ENCODE results near the gene POLR3A.

The POLR3A gene

GRCh38 chr10:78045856-78046255 lies 16.5 kb upstream of the POLR3A start:
- Histone ChIP-seq H3K27ac (ENCODE audit: low read depth, low read length) (no peak overlapping the region), H3K9me3 (ENCODE audit: insufficient read depth, low read depth, low read length) (no peaks in the 10 kb centered on the region)
- WGBS: 91% methylated on average over 8 of the region's 8 CpGs

GRCh38 chr10:78045237-78045636 lies 15.9 kb upstream of the POLR3A start:
- WGBS: 76% methylated on average over 10 of the region's 10 CpGs
- Histone ChIP-seq H3K27me3 (ENCODE audit: insufficient read depth, low read length) (no peaks in the 10 kb centered on the region), H3K27ac (ENCODE audit: low read depth, low read length) (no peak overlapping the region), H3K36me3 (ENCODE audit: insufficient read depth, low read length) (peaks cover 26% of the 10 kb centered on the region), H3K4me3 (ENCODE audit: low read length) (no peak overlapping the region), H3K9me3 (ENCODE audit: insufficient read depth, low read depth, low read length) (no peaks in the 10 kb centered on the region), H3K4me1 (ENCODE audit: insufficient read depth, low read length) (peaks cover 8% of the 10 kb centered on the region), H3K9ac (ENCODE audit: low read depth, low read length) (no peak overlapping the region)

More at GRCh38 chr10:78045856-78046255, 16.5 kb upstream of the POLR3A start:
- Histone ChIP-seq H3K36me3 (ENCODE audit: insufficient read depth, low read length) (peaks cover 20% of the 10 kb centered on the region), H3K27me3 (ENCODE audit: insufficient read depth, low read length) (no peaks in the 10 kb centered on the region), H3K9ac (ENCODE audit: low read depth, low read length) (no peak overlapping the region), H3K4me1 (ENCODE audit: insufficient read depth, low read length) (peaks cover 4% of the 10 kb centered on the region; the same call in 1 of the 2 replicates), H3K4me3 (ENCODE audit: low read length) (no peak overlapping the region)

GRCh38 chr10:78044699-78045098 lies 15.4 kb upstream of the POLR3A start:
- peaks cover 31% of the 10 kb centered on the region for H3K36me3 ChIP-seq (ENCODE audit: insufficient read depth, low read length)
- no peak overlapping the region for H3K9ac ChIP-seq (ENCODE audit: low read depth, low read length)
- 87% methylated on average over 10 of the region's 10 CpGs for WGBS
- H3K27me3 ChIP-seq (ENCODE audit: insufficient read depth, low read length): no peaks in the 10 kb centered on the region
- H3K27ac ChIP-seq (ENCODE audit: low read depth, low read length): no peak overlapping the region
- H3K4me1 ChIP-seq (ENCODE audit: insufficient read depth, low read length): peaks cover 12% of the 10 kb centered on the region
- no peaks in the 10 kb centered on the region for H3K9me3 ChIP-seq (ENCODE audit: insufficient read depth, low read depth, low read length)
- H3K4me3 ChIP-seq (ENCODE audit: low read length): no peak overlapping the region

- H3K27ac ChIP-seq (ENCODE audit: low read depth, low read length): no peak overlapping the region
- no peaks in the 10 kb centered on the region for H3K27me3 ChIP-seq (ENCODE audit: insufficient read depth, low read length)
- H3K9ac ChIP-seq (ENCODE audit: low read depth, low read length): no peak overlapping the region
- no peak overlapping the region for H3K4me3 ChIP-seq (ENCODE audit: low read length)
- peaks cover 37% of the 10 kb centered on the region for H3K36me3 ChIP-seq (ENCODE audit: insufficient read depth, low read length)
- H3K4me1 ChIP-seq (ENCODE audit: insufficient read depth, low read length): peaks cover 18% of the 10 kb centered on the region
- no peaks in the 10 kb centered on the region for H3K9me3 ChIP-seq (ENCODE audit: insufficient read depth, low read depth, low read length)
Observed at GRCh38 chr10:78044179-78044578, 14.9 kb upstream of the POLR3A start.

GRCh38 chr10:78042752-78043104 lies 13.4 kb upstream of the POLR3A start:
- H3K4me3 ChIP-seq (ENCODE audit: low read length): no peak overlapping the region
- H3K9ac ChIP-seq (ENCODE audit: low read depth, low read length): no peak overlapping the region
- peaks cover 31% of the 10 kb centered on the region for H3K4me1 ChIP-seq (ENCODE audit: insufficient read depth, low read length)
- H3K27me3 ChIP-seq (ENCODE audit: insufficient read depth, low read length): no peaks in the 10 kb centered on the region
- peaks cover 51% of the 10 kb centered on the region for H3K36me3 ChIP-seq (ENCODE audit: insufficient read depth, low read length)
- H3K9me3 ChIP-seq (ENCODE audit: insufficient read depth, low read depth, low read length): no peaks in the 10 kb centered on the region
- H3K27ac ChIP-seq (ENCODE audit: low read depth, low read length): peak overlapping the region; percentile 37
- WGBS: 98% methylated on average over 6 of the region's 6 CpGs

- Histone ChIP-seq H3K4me3 (ENCODE audit: low read length) (no peak overlapping the region), H3K27ac (ENCODE audit: low read depth, low read length) (peak overlapping the region; percentile 37), H3K27me3 (ENCODE audit: insufficient read depth, low read length) (no peaks in the 10 kb centered on the region), H3K9me3 (ENCODE audit: insufficient read depth, low read depth, low read length) (no peaks in the 10 kb centered on the region), H3K36me3 (ENCODE audit: insufficient read depth, low read length) (peaks cover 56% of the 10 kb centered on the region), H3K9ac (ENCODE audit: low read depth, low read length) (no peak overlapping the region), H3K4me1 (ENCODE audit: insufficient read depth, low read length) (peaks cover 36% of the 10 kb centered on the region)
- WGBS: 76% methylated on average over 2 of the region's 2 CpGs
Observed at GRCh38 chr10:78042058-78042751, 12.9 kb upstream of the POLR3A start.

- Histone ChIP-seq H3K9me3 (ENCODE audit: insufficient read depth, low read depth, low read length) (no peaks in the 10 kb centered on the region), H3K27ac (ENCODE audit: low read depth, low read length) (peak overlapping the region; percentile 69), H3K36me3 (ENCODE audit: insufficient read depth, low read length) (peaks cover 64% of the 10 kb centered on the region), H3K9ac (ENCODE audit: low read depth, low read length) (peak overlapping the region; percentile 6; the same call in 1 of the 2 replicates), H3K4me3 (ENCODE audit: low read length) (no peak overlapping the region), H3K4me1 (ENCODE audit: insufficient read depth, low read length) (peaks cover 43% of the 10 kb centered on the region), H3K27me3 (ENCODE audit: insufficient read depth, low read length) (no peaks in the 10 kb centered on the region)
- 85% methylated on average over 5 of the region's 5 CpGs for WGBS
Observed at GRCh38 chr10:78041170-78042057, 12.1 kb upstream of the POLR3A start.

- Histone ChIP-seq H3K27me3 (ENCODE audit: insufficient read depth, low read length) (no peaks in the 10 kb centered on the region), H3K27ac (ENCODE audit: low read depth, low read length) (peak overlapping the region; percentile 69), H3K4me3 (ENCODE audit: low read length) (peak overlapping the region; percentile 29), H3K4me1 (ENCODE audit: insufficient read depth, low read length) (peaks cover 59% of the 10 kb centered on the region), H3K9me3 (ENCODE audit: insufficient read depth, low read depth, low read length) (no peaks in the 10 kb centered on the region), H3K36me3 (ENCODE audit: insufficient read depth, low read length) (peaks cover 81% of the 10 kb centered on the region), H3K9ac (ENCODE audit: low read depth, low read length) (peak overlapping the region; percentile 22; the same call in 1 of the 2 replicates)
- WGBS: 49% methylated on average over 3 of the region's 3 CpGs
Observed at GRCh38 chr10:78039743-78040142, 10.4 kb upstream of the POLR3A start.

GRCh38 chr10:78038791-78039547 lies 9.7 kb upstream of the POLR3A start:
- 0 out of 2 replicates have a peak overlapping the region, but pooled peaks have one; percentile 10 for H3K9ac ChIP-seq (ENCODE audit: low read depth, low read length)
- H3K4me1 ChIP-seq (ENCODE audit: insufficient read depth, low read length): peaks cover 61% of the 10 kb centered on the region
- peak overlapping the region; percentile 29 for H3K4me3 ChIP-seq (ENCODE audit: low read length)
- no peaks in the 10 kb centered on the region for H3K9me3 ChIP-seq (ENCODE audit: insufficient read depth, low read depth, low read length)
- WGBS: 85% methylated on average over 5 of the region's 5 CpGs
- peaks cover 87% of the 10 kb centered on the region for H3K36me3 ChIP-seq (ENCODE audit: insufficient read depth, low read length)
- H3K27me3 ChIP-seq (ENCODE audit: insufficient read depth, low read length): no peaks in the 10 kb centered on the region
- H3K27ac ChIP-seq (ENCODE audit: low read depth, low read length): peak overlapping the region; percentile 62

GRCh38 chr10:78038105-78038504 lies 8.8 kb upstream of the POLR3A start:
- Histone ChIP-seq H3K36me3 (ENCODE audit: insufficient read depth, low read length) (peaks cover 87% of the 10 kb centered on the region), H3K9ac (ENCODE audit: low read depth, low read length) (no peak overlapping the region), H3K4me3 (ENCODE audit: low read length) (peak overlapping the region; percentile 92; the same call in 1 of the 2 replicates), H3K9me3 (ENCODE audit: insufficient read depth, low read depth, low read length) (no peaks in the 10 kb centered on the region), H3K27me3 (ENCODE audit: insufficient read depth, low read length) (no peaks in the 10 kb centered on the region), H3K4me1 (ENCODE audit: insufficient read depth, low read length) (peaks cover 57% of the 10 kb centered on the region), H3K27ac (ENCODE audit: low read depth, low read length) (no peak overlapping the region; the same call in 1 of the 2 replicates)
- WGBS: 75% methylated on average over 2 of the region's 2 CpGs

All from HUES64 (cell line).